ENCODE results near the gene GRIA2. TPM values are rescaled to one million over a fixed set of nuclear protein-coding genes. Genes with fewer than 3 reads are reported as not detected.

The GRIA2 gene
- total RNA-seq, 1 donor from 2014 or later, result not detected

DNA sequence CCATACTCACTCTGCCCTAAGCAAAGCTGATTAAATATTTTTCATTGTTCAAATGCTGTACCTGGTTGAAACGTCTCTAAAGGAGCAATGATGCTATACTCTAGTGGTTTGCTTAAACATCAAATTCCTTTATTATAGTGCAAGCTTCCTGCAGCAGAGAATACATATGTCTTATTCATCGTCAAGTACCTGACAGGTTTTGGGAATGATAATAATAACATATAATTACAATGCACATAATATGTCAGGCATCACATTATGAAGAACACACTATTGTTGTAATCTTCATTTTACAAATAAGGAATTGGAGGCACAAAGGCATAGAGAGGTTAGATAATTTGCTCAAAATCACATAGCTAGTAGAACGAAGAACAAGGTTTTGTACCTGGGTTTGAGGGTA is 151.6 kb downstream of the GRIA2 start:
- DNase-seq (ENCODE audit: low spot score), result no peak

DNA sequence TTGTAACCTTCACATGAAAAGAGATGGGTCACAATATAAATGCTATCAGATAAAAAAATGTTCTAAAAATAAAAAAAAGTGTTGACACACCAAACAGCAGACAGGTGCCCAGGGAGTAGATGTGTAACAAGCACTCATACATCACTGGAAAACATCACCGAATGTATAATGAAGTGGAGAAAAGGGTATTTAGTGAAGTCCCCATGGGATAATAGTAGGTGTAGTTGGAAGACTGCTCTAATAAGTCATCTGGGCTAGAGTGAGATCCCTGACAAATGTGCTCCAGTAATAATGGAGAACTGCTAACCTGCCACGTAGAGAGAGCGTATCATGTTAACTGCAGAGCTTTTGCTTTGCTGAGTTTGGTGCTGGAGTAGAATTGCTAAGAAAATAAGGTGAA is 152.0 kb downstream of the GRIA2 start:
- no peak for DNase-seq (ENCODE audit: low spot score)

DNA sequence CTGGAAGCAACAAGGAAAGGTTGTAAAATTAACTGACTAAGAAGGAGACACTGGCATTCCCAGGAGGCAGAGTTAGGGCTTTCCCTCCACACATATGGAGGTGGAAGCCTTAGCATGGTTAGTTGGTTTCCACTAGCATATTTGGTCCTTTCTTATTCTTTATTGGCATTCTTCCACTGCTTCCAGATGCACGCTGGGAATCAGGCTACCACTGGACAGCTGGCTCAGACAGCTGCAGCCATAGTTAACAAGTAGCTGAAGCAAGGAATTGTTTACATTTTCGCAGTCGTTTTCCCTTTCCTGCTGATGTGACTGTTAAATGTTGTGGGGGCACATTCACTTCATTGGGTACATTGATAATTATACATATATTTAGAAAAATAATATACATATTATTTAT is 169.2 kb downstream of the GRIA2 start:
- DNase-seq (ENCODE audit: low spot score), result no peak

DNA sequence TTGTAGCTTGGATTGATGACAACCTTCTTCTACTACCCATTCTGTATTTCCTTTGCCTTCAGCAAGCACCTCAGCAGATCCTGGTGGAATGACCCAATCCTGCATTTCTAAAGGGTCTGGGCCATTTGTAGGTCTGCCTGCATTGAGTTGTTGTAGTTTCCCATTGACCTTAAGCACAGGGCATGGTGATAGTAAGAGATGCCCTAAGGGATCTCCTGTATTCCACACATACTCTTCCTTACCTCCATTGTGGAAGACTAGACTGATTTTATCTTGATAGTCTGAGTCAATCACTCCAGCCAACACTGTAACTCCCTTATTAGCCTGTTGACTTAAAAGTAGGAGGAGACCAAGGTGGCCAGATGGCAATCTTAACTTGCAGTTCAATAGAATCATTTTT is 184.5 kb downstream of the GRIA2 start:
- no peak for DNase-seq (ENCODE audit: low spot score)

Other genes starting within 250 kb of the GRIA2 start
- 26.8 TPM for gene PDGFC, start 248.9 kb upstream of the GRIA2 start, total RNA-seq
- 3.3 TPM for gene GLRB, start 144.6 kb upstream of the GRIA2 start, total RNA-seq